ENCODE measurements around the gene NDFIP1.

NDFIP1 gene, protein sequence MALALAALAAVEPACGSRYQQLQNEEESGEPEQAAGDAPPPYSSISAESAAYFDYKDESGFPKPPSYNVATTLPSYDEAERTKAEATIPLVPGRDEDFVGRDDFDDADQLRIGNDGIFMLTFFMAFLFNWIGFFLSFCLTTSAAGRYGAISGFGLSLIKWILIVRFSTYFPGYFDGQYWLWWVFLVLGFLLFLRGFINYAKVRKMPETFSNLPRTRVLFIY

DNA sequence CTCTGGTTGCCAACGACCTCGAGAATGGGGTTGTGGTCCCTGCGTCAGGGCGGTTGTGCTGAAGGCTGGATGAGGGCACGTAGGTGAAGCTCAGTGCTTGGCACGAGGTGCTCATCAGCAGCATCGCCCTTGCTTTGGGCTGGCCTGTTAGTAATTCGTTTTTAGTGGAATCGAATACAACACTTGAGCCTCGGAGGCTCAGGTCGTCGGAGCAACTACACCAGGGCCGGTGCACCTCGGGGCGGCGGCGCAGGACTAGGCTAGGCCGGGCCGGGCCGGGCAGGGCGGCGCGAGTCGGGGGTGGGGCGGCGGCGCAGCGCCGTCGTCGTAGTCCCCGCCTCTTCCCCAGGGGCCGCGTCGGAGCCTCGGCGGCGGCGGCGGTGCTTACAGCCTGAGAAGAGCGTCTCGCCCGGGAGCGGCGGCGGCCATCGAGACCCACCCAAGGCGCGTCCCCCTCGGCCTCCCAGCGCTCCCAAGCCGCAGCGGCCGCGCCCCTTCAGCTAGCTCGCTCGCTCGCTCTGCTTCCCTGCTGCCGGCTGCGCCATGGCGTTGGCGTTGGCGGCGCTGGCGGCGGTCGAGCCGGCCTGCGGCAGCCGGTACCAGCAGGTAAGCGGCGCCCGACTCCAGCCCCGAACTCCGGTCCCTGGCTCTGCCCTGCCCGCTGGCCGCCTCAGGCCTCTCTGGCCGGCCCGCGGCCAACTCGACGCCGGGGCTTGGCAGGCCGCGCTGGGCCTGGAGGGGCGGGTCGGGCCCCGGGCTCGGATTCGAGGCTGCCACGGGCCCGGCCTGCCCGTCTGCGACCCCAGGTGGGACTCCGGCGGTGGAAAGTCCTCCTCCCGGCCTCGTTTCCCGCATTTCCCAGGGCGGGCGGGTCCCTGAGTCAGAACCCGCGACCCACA, at the start of gene NDFIP1:
TSS of gene NDFIP1 (plus strand) at position 348 of the 899 bp plus-strand sequence. CDS start at position 544, 196 bp downstream.
- TF ChIP-seq, protein P1, sequence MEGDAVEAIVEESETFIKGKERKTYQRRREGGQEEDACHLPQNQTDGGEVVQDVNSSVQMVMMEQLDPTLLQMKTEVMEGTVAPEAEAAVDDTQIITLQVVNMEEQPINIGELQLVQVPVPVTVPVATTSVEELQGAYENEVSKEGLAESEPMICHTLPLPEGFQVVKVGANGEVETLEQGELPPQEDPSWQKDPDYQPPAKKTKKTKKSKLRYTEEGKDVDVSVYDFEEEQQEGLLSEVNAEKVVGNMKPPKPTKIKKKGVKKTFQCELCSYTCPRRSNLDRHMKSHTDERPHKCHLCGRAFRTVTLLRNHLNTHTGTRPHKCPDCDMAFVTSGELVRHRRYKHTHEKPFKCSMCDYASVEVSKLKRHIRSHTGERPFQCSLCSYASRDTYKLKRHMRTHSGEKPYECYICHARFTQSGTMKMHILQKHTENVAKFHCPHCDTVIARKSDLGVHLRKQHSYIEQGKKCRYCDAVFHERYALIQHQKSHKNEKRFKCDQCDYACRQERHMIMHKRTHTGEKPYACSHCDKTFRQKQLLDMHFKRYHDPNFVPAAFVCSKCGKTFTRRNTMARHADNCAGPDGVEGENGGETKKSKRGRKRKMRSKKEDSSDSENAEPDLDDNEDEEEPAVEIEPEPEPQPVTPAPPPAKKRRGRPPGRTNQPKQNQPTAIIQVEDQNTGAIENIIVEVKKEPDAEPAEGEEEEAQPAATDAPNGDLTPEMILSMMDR (IDR thresholded peaks at IDR 0.05; ENCODE audit: insufficient read depth, missing control alignments) = peak; percentile 2
- DNase-seq (ENCODE audit: insufficient read length, low spot score) (no peak), FAIRE-seq (no peak)

DNA sequence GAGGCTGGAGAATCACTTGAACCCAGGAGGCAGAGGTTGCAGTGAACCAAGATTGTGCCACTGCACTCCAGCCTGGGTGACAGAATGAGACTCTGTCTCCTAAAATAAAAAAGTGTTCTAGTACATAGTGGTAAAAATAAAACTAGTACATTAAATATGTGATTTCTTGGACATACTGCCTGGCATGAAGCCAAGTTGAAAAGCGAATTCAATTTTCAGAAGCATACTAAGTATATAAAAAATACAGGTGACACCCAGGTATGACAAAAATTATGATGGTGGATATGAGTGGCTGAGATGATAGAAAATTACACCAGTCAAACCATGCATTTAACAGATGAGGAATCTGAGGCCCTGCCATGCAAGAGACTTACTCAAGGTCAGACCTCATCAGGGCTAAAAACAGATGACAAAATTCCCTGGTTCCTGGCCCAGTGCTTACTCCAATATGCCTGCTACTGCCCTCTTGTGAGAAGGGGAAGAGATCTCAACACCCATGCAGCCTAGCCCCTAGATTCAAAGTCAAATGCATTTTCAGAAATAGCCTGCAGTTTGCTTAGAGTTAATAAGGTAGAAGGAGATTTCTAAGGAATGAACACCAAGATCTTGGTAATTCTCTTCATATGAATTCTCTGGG, 49.2 kb upstream of the NDFIP1 start:
- TF ChIP-seq, protein P1 (IDR thresholded peaks at IDR 0.05; ENCODE audit: insufficient read depth, missing control alignments) = no peak
- DNase-seq (ENCODE audit: insufficient read length, low spot score) (no peak), FAIRE-seq (no peak)

DNA sequence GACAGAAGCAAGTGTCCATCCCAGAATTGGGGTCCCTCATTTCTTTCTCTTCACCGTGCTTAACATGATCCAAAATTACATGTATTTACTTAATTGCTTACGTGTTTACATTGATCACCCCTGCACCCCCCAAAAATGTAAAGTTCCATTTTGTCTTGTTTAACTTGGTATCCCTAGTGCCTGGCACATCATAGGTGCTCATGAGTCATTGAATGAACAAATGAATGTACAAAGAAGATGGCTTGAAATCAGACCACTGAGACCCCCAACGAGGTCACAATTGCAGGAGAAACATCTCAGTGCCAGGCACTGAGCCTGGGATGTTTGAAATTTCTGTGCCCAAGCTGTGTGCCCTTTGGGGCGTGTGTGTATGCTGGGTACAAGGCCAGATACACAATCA, 45.2 kb upstream of the NDFIP1 start:
- DNase-seq (ENCODE audit: insufficient read length, low spot score) (no peak), FAIRE-seq (no peak)
- TF ChIP-seq, protein P1 (IDR thresholded peaks at IDR 0.05; ENCODE audit: insufficient read depth, missing control alignments) = no peak

DNA sequence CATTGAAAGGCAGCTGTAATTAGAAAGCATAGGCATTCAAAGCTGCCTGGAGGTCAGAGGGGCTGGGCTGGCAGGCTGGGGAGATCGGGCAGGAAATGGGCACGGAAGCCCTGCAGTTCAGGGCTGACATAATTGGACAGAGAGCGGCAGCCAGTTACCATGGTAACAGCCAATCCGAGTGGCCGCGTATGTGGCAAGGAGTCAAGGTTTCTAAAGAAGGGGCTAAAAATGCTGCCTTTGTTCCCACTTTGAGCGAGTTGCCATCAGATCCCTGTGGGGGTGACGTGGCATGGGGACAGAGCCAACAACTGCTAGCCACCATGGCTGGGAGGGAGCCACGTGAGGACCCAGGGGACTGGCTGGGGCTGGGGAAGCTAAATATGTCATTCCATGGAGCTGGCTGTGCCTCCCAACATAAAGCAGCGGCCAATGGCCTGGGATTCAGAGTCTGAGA, 44.7 kb upstream of the NDFIP1 start:
- DNase-seq (ENCODE audit: insufficient read length, low spot score) (no peak), FAIRE-seq (no peak)
- TF ChIP-seq, protein P1 (IDR thresholded peaks at IDR 0.05; ENCODE audit: insufficient read depth, missing control alignments) = no peak

DNA sequence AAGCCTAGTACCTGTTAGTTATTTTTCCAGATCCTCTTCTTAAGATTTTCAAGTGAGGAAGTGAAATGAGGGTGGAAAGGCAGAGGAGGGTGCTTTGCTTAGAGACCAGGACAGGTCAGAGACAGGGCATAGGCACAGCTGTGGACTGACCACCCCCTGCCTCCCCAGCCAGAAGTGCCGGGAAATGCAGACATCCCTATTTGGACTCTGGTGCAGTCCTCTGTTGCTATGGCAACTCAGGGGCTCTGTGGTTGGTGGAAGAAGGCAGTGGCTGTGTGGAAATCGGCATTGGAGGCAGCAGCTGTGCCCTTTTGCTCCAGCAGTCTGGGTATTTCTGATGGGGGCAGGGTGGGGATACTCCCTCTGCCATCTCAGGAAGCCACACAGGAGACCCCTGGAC, 43.3 kb upstream of the NDFIP1 start:
- no peak for DNase-seq (ENCODE audit: insufficient read length, low spot score)
- TF ChIP-seq, protein P1 (IDR thresholded peaks at IDR 0.05; ENCODE audit: insufficient read depth, missing control alignments) = no peak
- no peak for FAIRE-seq

DNA sequence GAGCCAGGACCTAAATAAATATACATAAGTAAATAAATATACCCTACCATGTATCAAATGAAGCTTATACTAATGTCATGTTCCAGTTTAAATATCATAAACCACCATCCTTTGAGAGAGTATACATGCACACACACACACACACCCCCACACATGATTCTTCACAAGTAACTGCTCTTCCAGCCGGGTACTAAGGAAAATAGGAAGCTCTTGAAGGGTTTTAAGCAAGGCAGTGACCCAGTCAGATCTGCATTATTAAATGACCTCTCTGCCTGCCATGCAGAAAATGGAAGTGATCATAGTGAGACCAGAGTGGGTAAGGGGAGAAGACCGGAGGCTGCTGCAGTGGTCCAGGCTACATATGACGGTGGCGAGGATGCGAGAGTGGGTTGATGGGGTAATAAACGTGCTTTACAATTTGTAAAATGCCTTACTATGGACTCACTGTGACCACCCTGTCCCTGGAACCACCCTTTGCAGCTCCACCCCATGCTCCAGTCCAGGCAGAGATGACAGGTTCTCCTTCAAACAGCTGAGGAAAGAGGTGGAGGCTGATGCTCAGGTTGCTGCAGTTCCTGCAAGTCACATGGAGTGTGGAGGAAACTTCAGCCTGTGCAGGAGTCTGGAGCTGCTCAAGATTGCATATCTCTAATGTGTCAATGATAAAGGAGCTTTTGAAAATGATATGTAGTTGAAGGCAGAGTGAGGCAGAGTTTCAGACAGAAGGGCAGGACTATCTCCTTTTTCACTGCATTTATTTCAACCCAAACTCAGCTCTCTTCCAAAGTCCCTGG, 38.8 kb upstream of the NDFIP1 start:
- no peak for DNase-seq (ENCODE audit: insufficient read length, low spot score)
- TF ChIP-seq, protein P1 (IDR thresholded peaks at IDR 0.05; ENCODE audit: insufficient read depth, missing control alignments) = no peak
- FAIRE-seq = no peak

All from D721Med (cell line).